B cell (primary cell): Measurements from ENCODE around the gene ANAPC10. TPM values are rescaled to one million over a fixed set of nuclear protein-coding genes. Genes with fewer than 3 reads are reported as not detected.

Experiments
- ATAC-seq: fragments of 200-7000 bp; cut with Tn5 transposase; one replicate; pipeline ENCODE4 v1.10.0; 2021; ENCODE audit warnings: low read depth, mild to moderate bottlenecking, moderate number of reproducible peaks, moderate library complexity
- CTCF ChIA-PET: fragments of 350-600 bp; sonication (Branson Sonifier 250); formaldehyde crosslinking; loops from one replicate; lab custom pipeline; 2021; ENCODE audit warnings: antibody characterized with exemption, inconsistent platforms; lab: Charles Lee
- POLR2A ChIA-PET: fragments of 350-600 bp; sonication (Branson Sonifier 250); formaldehyde crosslinking; loops from one replicate; lab custom pipeline; 2021; ENCODE audit warnings: antibody characterized with exemption; lab: Charles Lee
- DNase-seq: peaks from one replicate; pipeline ENCODE4 v3.0.0; 2013
- H2AFZ ChIP-seq: 2 replicates; pipeline ENCODE4 v1.6.1; 2012; ENCODE audit warnings: mild to moderate bottlenecking, low read depth, low read length; ENCODE audit not compliant: insufficient read depth, poor library complexity, severe bottlenecking
- H3K27ac ChIP-seq, 2 donors: 1 replicate in 1 of 2; 2 replicates in 1 of 2; pipeline ENCODE4 v1.5.1; 2012 to 2013; ENCODE audit warnings: low read length in 2 of 2, mild to moderate bottlenecking in 2 of 2, moderate library complexity in 1 of 2
- H3K27me3 ChIP-seq, 4 experiments: fragments of 200-600 bp in 1 of 4; sonication (generic) in 1 of 4; replicated peaks in 1 of 4; 1 replicate in 2 of 4; 2 replicates in 2 of 4; pipeline versions ENCODE4 v1.6.1 to v1.7.0; 2013 to 2016; ENCODE audit warnings: low read length in 3 of 4, mild to moderate bottlenecking in 2 of 4, mixed read lengths in 1 of 4, moderate library complexity in 1 of 4; ENCODE audit not compliant: insufficient read depth in 4 of 4, control insufficient read depth in 3 of 4; ENCODE audit errors: control extremely low read depth in 1 of 4
- H3K36me3 ChIP-seq, 2 experiments: replicated peaks in 1 of 2; 1 replicate in 1 of 2; 2 replicates in 1 of 2; pipeline versions ENCODE4 v1.6.1 to v1.7.1; 2013; ENCODE audit warnings: low read length in 1 of 2; ENCODE audit not compliant: insufficient read depth in 2 of 2, control insufficient read depth in 1 of 2; ENCODE audit errors: control extremely low read depth in 1 of 2, extremely low read depth in 1 of 2
- H3K4me1 ChIP-seq, 2 donors: fragments of 200-600 bp in 1 of 2; sonication (generic) in 1 of 2; 1 replicate in 1 of 2; 2 replicates in 1 of 2; pipeline versions ENCODE4 v1.5.1 to v1.6.1; 2013 to 2017; ENCODE audit warnings: low read length in 2 of 2; ENCODE audit not compliant: control insufficient read depth in 2 of 2, insufficient read depth in 2 of 2
- H3K4me2 ChIP-seq: replicated peaks from 2 replicates; pipeline ENCODE3; 2012; ENCODE audit warnings: mild to moderate bottlenecking, low read depth, low read length; ENCODE audit not compliant: poor library complexity, severe bottlenecking
- H3K4me3 ChIP-seq, 5 experiments: fragments of 200-600 bp in 1 of 5; sonication (generic) in 1 of 5; 1 replicate in 3 of 5; 2 replicates in 2 of 5; pipeline versions ENCODE4 v1.5.1 to v1.7.0; 2011 to 2016; ENCODE audit warnings: low read length in 4 of 5, mild to moderate bottlenecking in 4 of 5, low read depth in 2 of 5, control low read depth in 1 of 5, moderate library complexity in 1 of 5; ENCODE audit not compliant: insufficient read depth in 1 of 5; ENCODE audit errors: control extremely low read depth in 1 of 5, extremely low read depth in 1 of 5
- H3K79me2 ChIP-seq: fragments of 200-600 bp; sonication (generic); one replicate; pipeline ENCODE4 v1.6.0; 2016; ENCODE audit warnings: low read length; ENCODE audit not compliant: control insufficient read depth, insufficient read depth
- H3K9ac ChIP-seq: fragments of 200-600 bp; sonication (generic); 2 replicates; pipeline ENCODE4 v1.6.1; 2017; ENCODE audit warnings: mild to moderate bottlenecking, low read length, moderate library complexity
- H3K9me3 ChIP-seq, 3 donors: one replicate each; pipeline versions ENCODE4 v1.6.1 to v1.7.1; 2013; ENCODE audit warnings: low read length in 2 of 3; ENCODE audit not compliant: control insufficient read depth in 2 of 3, insufficient read depth in 1 of 3; ENCODE audit errors: control extremely low read depth in 1 of 3
- H4K20me1 ChIP-seq: 2 replicates; pipeline ENCODE4 v1.6.0; 2012; ENCODE audit warnings: mild to moderate bottlenecking, low read length; ENCODE audit not compliant: insufficient read depth, control insufficient read depth, poor library complexity, severe bottlenecking
- H3K27ac Mint-ChIP-seq: one replicate; pipeline ENCODE4 v1.8.0; 2021; ENCODE audit warnings: mixed read lengths
- H3K27me3 Mint-ChIP-seq: one replicate; pipeline ENCODE4 v1.8.0; 2021; ENCODE audit warnings: mixed read lengths
- H3K4me1 Mint-ChIP-seq: one replicate; pipeline ENCODE4 v1.8.0; 2021; ENCODE audit warnings: mixed read lengths
- H3K4me3 Mint-ChIP-seq: one replicate; pipeline ENCODE4 v1.8.0; 2021; ENCODE audit warnings: mixed read lengths
- H3K9me3 Mint-ChIP-seq: one replicate; pipeline ENCODE4 v1.8.0; 2022; ENCODE audit warnings: mixed read lengths; ENCODE audit not compliant: insufficient read depth
- CTCF ChIP-seq: fragments of 200-600 bp; IDR thresholded peaks from one replicate; pipeline ENCODE4 v1.8.0; 2022; ENCODE audit warnings: antibody characterized with exemption, mild to moderate bottlenecking
- EZH2 ChIP-seq: IDR thresholded peaks from 2 replicates; pipeline ENCODE4 v1.6.1; 2012; ENCODE audit warnings: borderline replicate concordance, low read depth, mild to moderate bottlenecking, moderate library complexity, low read length; ENCODE audit not compliant: insufficient read depth, poor library complexity, severe bottlenecking
- WGBS: methylation state at CpG from one replicate; pipeline ENCODE4 v1.1.5; 2013; ENCODE audit warnings: missing lambda C conversion rate; ENCODE audit not compliant: insufficient coverage; 5-methylcytosine and 5-hydroxymethylcytosine counted together
- intact Hi-C: fragments of 100-400 bp; cut with micrococcal nuclease; formaldehyde crosslinking; loops from one replicate; pipeline ENCODE4 v1.10.0; 2022
- polyA plus RNA-seq: library from polyadenylated mRNA; depleted of rRNA; stranded (reverse); fragments of >200 nt; gene quantifications from 2 replicates; pipeline ENCODE4 v1.2.3, GENCODE V29; 2012
- total RNA-seq, 2 donors: library from RNA; stranded (reverse); fragments of 120-200 nt in 1 of 2; gene quantifications; 1 replicate in 1 of 2; 2 replicates in 1 of 2; pipeline versions ENCODE4 v1.2.3 to v1.2.4, GENCODE V29; 2013 to 2022

The ANAPC10 gene
- total and polyA plus RNA-seq, 2 donors (not counting 1 experiment from before 2014, with no cell fraction given) = 17.4 to 18.9 TPM

- CTCF ChIA-PET = interaction anchor here (1.4 kb wide), 1 partner anchor 11 kb away, joined by 3 read pairs; no protein-coding TSS in a partner anchor
- TF ChIP-seq CTCF (no peak), EZH2 (no peak)
- no peak overlapping the region for H3K4me3 Mint-ChIP-seq
- H3K27me3 Mint-ChIP-seq = no peaks in the 10 kb centered on the region
- no peaks in the 10 kb centered on the region for H3K4me1 ChIP-seq
- H3K4me2 ChIP-seq = no peak overlapping the region
- H3K9ac ChIP-seq = no peak overlapping the region
- no peaks in the 10 kb centered on the region for H3K27me3 ChIP-seq
- POLR2A ChIA-PET = no interaction called here
- H3K27ac Mint-ChIP-seq = no peak overlapping the region
- H3K79me2 ChIP-seq = no peaks in the 10 kb centered on the region
- no peak for DNase-seq
- no peak for ATAC-seq
- no peaks in the 10 kb centered on the region for H3K4me1 Mint-ChIP-seq
- H2AFZ ChIP-seq = no peak overlapping the region
- intact Hi-C loops = no loop called here
- H3K9me3 Mint-ChIP-seq = peaks cover 9% of the 10 kb centered on the region
- H3K4me3 ChIP-seq = no peak overlapping the region
- H3K9me3 ChIP-seq = peaks cover 0 to 5% (median 0%) of the 10 kb centered on the region in 3 donors
- H4K20me1 ChIP-seq = no peaks in the 10 kb centered on the region
- no peak overlapping the region for H3K27ac ChIP-seq
- H3K36me3 ChIP-seq = no peaks in the 10 kb centered on the region
Observed at GRCh38 chr4:144985014-144985413, 113.0 kb downstream of the ANAPC10 start.

- H3K9me3 Mint-ChIP-seq = peaks cover 9% of the 10 kb centered on the region
- Histone ChIP-seq H3K4me2 (no peak overlapping the region), H3K27ac (no peak overlapping the region), H3K9me3 (peaks cover 0 to 5% (median 4%) of the 10 kb centered on the region in 3 donors), H3K36me3 (no peaks in the 10 kb centered on the region), H3K27me3 (no peaks in the 10 kb centered on the region), H3K9ac (no peak overlapping the region), H2AFZ (no peak overlapping the region), H4K20me1 (no peaks in the 10 kb centered on the region), H3K4me1 (no peaks in the 10 kb centered on the region), H3K79me2 (no peaks in the 10 kb centered on the region), H3K4me3 (no peak overlapping the region)
- POLR2A ChIA-PET = no interaction called here
- no peak for ATAC-seq
- H3K4me1 Mint-ChIP-seq = no peaks in the 10 kb centered on the region
- DNase-seq = no peak
- CTCF ChIA-PET = interaction anchor here (1.4 kb wide), 1 partner anchor 12 kb away, joined by 3 read pairs; no protein-coding TSS in a partner anchor
- TF ChIP-seq EZH2 = no peak
- TF ChIP-seq CTCF = no peak
- H3K27ac Mint-ChIP-seq = no peak overlapping the region
- H3K4me3 Mint-ChIP-seq = no peak overlapping the region
- WGBS = 100% methylated on average over 2 of the region's 3 CpGs
- H3K27me3 Mint-ChIP-seq = no peaks in the 10 kb centered on the region
- intact Hi-C loops = no loop called here
Observed at GRCh38 chr4:144984241-144984640, 113.8 kb downstream of the ANAPC10 start.
